Activated CD4-positive, alpha-beta T cell treated with anti-CD3 and anti-CD28 coated beads, Interleukin-2, amount 50 U/mL, for 1 hour (primary cell): ENCODE data around the gene WSCD1.

ENCODE experiments used
- DNase-seq: peaks from one replicate; pipeline ENCODE4 v3.0.0-alpha.2; 2020

WSCD1 gene

DNA sequence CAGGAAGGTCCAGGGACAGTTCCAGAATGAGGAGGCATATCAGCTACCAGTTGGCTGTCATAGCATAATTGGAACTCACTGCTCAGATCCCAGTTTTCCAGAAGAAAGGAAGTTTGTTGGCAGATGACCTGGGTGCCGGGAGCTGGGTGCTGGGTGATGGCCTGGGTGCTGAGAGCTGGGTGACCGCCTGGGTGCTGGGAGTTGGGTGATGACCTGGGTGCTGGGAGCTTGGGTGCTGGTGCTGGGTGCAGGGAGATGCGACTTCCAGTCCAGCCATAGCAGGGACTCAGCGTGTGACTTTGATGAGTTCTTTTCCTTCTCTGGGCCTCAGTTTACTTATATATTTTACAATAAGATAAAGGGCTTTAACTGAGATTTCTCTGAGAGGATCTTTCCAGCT lies 18.0 kb downstream of the WSCD1 start:
- DNase-seq = no peak

DNA sequence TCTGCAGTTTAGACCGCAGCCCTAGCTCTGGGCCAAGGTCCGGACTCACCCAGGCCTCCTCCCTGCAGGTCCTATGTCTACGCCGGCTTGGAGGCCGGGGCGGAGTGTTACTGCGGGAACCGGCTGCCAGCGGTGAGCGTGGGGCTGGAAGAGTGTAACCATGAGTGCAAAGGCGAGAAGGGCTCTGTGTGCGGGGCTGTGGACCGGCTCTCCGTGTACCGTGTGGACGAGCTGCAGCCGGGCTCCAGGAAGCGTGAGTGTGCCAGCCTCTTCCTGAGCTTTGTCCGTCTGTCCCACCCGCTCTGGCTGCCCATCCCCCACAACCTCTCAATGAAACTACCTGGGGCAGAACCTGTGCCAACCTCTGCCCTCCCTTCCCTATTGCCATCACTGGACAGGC lies 20.1 kb downstream of the WSCD1 start:
- DNase-seq = no peak

DNA sequence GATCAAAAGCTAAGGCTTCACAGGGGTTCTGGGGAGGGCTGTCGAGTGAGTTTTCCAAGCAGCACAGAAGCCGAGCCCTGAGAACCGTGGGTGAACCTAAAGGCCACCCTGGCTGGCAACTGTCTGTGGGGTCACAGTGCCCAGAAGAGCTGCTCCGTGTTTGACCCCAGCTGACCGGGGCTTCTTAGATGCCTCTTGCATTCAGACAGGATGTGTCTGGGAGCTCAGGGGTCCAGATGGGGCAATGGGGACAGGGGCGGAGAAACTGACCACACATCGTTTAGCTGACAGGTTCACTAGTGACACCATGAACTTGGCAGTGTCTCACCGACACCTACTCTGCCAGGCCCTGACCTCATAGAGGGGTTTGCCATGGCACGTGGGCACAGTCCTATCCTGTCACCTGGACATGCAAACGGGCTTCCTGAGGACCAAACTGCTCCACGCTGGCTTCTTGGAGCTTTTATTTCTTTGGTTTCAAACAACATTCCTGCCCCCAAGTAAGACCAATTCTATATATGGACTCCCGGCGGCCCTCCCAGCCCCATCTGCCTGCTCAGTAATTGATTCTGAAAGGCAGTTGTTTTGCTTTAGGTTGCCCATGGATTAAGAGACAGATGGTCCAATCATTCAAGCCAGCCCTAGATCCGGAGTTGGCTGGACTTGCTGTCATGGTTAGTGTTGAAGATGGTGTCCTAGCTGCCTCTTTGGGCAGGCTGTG lies 22.2 kb downstream of the WSCD1 start:
- DNase-seq = no peak

DNA sequence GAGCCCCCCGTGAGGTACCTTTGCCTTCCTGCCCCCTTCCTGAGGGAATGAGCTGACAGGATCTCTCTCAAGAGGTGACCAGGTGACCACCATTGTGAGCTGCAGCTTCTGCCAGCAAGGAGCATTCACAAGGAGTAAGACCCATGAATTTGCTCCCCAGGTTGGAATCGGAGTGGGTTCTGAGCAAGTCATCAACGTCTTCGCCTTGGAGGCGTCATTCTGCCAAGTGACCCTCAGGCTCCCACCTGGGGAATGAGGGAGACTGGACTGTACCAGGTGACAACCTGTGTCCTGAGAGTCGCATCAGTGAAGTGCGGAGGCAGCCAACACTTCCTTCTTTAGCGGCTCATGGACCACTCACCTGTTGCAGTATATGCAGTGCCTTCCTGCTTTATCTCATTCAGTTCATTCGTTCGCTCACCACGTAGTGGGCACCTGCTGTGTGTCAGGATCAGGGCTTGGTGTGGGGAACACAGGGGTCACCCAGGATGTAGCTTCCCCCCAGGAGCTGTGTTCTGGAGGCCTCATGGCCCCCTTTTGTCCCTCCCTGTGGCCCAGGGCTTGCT lies 22.8 kb downstream of the WSCD1 start:
- no peak for DNase-seq

DNA sequence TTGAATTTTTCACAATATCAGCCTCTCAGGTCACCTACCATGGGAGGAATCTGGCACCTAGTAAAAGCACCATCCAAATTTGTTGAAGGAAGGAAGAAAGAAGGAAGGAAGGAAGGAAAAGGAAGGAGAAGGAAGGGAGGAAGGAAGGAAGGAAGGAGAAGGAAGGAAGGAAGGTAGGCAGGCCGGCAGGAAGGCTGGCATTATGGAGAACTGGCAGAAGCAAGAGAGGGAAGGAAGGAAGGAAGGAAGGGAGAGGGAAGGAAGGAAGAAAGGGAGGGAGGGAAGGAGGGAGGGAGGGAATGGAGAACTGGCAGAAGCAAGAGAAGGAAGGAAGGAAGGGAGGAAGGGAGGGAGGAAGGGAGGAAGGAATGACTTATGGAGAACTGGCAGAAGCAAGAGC lies 24.3 kb downstream of the WSCD1 start:
- no peak for DNase-seq

DNA sequence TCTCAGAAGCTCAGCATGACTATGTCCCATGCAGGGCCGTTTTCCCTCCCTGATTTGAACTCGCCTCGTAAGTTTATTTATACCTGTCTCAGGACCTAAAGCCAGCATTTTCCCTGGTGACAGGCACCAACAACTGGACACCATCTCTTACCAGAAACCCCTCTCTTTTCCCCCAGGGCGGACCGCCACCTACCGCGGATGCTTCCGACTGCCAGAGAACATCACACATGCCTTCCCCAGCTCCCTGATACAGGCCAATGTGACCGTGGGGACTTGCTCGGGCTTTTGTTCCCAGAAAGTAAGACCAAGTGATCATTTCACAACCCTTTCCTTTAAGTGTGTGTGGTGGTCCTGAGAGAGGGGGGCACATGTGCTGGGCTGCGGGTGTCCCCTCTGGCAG lies 24.7 kb downstream of the WSCD1 start:
- no peak for DNase-seq

DNA sequence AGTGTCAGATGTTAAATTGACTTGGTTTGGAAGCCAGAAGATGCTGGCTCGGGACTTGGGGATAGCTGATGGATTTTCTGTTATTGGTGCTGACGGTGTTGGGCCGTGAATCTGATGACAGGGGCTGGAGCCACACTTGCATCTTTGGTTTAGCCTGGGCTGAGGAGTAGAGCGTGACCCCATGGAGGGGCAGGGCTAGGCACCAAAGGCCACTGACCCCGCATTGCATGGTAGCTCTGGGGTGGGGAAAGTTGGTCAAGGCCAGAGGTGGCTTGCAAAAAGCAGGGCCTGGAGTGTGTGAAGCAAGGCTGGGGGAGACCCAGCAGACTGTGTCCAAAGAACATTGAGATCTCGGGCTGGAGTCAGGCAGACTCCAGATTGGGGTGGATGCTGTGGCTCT lies 25.3 kb downstream of the WSCD1 start:
- DNase-seq = no peak

DNA sequence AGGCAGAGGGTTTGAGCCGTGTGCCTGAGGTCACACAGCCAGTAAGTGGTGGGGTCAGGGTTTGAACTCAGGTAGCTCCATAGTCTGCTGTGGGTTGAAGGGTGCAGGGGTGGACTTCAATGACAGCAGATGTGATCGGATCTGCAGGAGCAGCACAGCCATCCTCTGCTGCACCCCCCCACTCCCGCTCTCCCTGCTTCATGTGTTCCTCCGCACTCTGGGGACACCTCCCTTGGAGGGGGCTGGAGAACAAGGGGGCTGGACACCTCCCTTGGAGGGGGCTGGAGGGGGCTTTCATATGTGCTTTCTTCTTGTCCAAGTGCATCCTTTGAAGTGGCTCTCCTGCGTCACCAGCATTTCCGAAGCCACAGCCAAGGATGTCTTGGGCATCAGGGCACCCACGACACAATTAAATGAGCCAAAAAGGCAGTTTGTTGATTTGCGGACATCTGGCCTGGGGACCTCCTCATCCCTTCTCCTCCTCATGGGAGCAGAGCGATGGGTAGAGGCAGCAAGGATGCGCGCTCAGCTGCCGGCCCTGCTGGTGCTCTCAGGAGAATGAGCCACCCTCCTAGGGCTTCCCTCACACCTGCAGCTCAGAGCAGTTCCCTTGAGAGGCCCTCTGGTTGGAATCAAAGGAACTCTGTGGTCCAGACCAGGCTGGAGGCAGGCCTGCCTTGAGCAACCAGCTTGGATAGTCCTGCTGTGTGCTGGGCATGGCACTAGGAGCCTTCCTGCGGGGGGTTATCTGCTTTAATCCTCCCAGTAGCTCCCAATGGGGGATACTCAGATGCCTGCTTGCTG lies 26.2 kb downstream of the WSCD1 start:
- DNase-seq = no peak

DNA sequence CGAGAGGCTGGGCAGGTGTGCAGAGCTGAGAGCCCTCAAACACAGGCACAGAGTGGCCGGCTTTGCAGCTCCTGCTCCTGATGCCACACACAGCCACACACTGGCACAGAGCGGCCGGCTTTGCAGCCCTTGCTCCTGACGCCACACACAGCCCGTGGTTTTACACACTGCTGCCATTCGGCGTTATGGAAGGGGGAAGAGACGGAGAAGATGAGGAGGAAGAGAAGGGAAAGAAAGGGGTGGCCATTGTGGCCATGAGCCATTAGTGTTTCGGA lies 26.8 kb downstream of the WSCD1 start:
- no peak for DNase-seq

DNA sequence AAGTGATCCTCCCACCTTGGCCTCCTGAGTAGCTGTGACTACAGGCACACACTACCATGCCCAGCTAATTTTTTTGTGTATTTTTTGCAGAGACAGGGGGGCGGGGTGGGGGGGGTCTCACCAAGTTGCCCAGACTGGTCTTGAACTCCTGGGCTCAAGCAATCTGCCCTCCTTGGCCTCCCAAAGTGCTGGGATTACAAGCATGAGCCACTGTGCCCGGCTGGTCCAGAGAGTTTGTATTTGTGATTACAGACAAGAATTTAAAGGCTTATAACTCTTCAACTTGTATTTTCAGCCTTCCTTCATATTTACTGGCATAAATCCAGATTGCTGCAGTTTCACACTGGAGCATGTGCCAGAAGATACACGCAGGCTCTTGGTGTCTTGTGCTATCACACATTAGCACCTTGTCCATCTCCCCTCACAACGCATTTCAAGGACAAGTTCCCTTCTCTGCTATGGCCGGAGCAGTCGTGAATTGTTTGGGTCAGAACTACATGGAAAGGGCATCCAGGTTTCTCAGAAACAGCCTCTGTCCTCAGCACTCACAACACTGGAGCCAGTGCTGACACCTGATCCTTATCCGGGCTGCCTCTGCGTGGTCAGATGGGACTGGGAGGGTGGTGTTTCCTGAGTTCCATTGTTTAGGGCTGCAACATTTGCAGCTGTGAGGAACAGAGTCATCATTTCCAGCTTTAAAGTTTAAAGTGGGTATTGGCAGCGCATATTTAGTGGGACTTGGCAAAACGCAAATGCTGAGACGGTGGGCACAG lies 28.1 kb downstream of the WSCD1 start:
- no peak for DNase-seq

DNA sequence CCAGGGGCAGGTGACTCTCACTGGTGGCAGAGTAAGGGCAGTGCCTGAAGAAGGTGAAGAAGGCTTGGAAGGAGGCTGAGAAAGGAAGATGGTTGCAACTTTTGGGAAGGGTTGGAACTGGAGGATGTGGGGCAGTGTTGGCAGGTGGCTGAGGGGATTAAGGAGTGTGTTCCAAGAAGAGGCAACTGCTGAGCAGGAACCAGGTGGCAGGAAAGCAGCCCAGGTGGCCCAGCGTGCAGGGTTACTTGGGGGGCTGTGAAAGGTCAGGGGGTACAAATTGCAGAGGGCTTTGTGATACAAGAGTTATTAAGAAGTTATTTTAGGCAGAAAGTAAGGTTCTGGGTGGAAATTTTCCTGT lies 28.6 kb downstream of the WSCD1 start:
- no peak for DNase-seq

DNA sequence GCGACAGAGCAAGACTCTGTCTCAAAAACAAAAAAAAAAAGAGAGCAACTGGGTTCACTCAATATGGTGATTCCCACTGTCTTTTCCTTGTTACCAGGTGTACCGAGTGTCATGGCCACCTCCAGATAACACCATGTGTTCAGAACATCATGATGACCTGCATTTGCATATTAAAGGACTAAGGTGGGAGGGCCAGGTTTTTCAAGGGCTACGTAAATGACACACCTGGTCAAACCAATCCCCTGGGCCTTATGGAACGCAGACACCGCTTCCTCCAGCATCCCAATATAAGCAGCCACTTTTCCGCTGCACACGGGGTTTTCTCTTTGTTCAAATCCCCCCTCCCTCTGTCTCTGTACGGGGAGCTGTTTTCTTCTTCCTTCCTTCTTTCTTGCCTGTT lies 29.3 kb downstream of the WSCD1 start:
- DNase-seq = no peak

DNA sequence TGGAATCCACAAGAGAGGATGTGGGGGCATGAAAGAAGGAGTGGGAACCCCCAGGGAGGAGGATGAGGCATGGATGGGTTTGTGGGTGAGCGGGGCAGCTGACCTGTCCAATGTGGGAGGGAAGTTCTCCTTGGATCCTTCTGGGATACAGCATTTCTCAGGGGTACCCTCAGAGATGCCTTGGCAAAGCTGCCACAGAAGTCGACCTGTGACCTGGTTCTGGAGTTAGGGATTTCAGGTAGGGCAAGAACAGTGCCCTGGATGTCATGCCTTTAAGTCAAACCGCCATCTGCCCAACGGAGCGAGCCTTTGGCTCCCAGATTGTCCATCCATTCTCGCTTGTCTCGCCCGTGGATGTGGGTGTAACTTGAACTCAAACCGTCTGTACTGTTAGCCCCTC lies 30.0 kb downstream of the WSCD1 start:
- no peak for DNase-seq

DNA sequence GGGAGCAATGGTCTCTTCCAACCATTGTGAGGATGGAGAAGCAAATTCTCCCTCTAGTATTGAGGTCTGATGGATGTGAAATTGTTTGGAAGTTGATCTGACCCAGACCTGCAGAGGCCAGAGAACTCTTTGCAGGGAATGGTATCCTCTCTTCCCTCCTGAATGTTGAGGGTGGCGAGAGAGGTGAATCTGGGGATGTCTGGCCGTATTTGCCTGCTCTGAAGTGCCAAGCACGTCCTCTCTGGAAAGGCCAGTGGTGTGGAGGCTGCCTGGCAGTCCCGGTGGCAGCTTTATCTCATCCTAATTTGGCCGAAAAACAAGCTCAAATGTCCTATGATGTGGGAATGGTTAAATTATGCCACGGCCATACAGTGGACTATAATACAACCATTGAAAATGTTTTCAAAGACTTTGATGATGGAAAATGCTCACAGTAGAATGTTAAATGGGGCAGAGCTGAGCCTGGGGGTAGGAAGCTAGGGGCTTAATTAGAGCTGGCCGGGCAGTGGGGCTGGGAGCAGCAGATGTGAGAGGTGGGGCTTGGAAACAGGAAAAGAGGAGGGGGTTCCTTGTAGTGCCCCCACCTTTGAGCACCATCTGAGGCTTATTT lies 30.8 kb downstream of the WSCD1 start:
- no peak for DNase-seq

DNA sequence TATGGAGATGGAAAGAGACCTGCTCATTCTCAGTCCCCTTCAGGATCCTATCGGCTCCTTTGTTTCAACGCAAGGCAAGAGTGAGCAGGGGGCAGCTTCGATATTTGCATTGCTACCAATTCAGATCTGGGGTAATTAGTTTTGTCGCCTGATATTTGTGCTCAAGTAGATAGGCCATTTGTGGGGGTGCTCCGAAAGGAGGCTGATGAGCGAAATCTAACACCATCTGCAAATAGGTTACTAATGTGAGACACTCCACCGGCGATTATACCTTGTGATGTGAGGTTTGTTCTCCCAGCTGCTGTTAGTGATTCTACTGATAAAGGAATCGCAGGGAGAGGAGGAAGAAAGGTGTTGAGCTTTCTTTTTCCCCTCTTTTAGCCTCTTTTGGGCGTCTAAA lies 31.5 kb downstream of the WSCD1 start:
- no peak for DNase-seq

DNA sequence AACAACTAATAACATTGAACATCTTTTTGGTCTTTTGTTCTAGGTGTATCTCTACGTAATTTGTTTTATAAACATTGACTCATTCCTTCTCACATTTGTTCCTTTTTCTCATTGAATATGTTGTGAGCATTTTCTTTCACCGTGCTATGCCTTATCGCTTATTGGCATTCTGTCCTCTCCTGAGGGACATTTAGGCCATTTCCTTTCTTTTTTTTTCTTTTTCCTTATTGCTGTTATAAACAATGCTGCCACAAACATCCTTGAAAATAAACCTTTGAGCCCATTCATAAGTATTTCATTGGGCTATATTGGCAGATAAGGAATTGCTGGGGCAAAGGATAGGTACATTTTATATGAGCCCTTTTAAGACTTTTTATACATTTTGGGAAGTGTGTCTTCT lies 32.4 kb downstream of the WSCD1 start:
- no peak for DNase-seq

DNA sequence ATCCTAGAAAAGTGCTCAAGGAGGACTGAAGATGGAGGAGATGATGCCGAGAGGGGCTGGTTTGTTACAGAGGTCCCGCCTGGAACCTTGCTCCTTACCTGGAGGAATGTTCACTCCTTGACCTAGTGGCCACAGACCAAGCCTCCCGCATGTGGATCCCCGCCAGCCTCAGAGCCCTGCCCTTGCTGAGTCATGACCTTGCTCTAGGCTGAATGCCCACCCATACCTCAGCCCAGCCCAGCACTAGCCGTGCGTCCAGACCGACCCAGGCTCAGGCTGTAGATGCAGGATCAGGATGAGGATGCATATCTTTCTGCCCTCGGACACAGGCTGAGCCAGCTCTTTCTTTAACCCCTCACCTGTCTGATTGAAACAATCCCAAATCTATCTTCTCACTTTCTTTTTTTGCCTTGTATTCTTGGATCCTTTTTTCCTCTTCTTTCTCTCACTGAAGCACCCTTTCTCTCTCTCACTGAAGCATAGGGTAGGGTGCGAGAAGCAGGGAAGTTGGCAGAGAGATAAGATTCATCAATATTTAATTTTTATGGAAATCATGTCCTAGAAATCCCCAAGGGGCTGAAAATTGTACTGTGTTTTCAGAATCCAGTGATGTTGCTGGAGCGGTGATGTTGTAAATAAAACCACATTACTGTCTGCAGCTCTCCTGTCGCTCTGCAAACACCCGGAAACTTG lies 34.9 kb downstream of the WSCD1 start:
- no peak for DNase-seq

DNA sequence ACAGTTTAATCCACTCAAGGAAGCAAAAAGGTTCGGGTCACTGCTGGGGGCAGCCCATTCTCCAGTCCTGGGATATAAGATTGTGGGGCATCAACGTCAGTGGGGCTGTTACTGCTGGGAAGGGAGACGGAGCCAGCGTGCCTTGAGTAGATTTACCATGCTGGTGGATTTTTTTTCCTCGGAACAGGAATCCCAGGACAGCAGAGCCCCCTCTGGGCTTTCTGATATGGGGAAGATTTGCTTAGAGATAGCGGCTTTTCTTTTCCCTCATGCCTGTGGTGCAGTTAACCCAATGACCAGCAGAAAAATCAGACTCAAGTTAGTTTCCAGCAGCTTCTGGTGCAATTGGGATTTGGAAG lies 35.4 kb downstream of the WSCD1 start:
- DNase-seq = no peak

DNA sequence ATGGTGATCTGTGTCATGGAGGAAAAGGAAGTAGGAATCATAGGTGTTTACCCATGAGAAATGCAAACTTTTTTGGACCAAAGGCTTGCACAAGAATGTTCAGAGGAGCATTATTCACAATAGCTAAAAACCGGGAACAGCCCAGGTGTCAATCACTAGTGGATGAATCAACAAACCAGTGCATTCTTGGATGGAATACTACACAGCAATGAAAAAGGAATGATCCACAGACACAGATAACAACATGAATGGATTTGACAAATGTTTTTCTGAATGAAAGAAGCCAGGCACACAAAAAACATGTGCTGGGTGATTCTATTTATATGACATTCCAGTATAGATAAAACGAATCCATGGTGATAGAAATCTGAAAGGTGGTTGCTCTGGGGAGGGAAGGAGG lies 36.0 kb downstream of the WSCD1 start:
- DNase-seq = no peak

DNA sequence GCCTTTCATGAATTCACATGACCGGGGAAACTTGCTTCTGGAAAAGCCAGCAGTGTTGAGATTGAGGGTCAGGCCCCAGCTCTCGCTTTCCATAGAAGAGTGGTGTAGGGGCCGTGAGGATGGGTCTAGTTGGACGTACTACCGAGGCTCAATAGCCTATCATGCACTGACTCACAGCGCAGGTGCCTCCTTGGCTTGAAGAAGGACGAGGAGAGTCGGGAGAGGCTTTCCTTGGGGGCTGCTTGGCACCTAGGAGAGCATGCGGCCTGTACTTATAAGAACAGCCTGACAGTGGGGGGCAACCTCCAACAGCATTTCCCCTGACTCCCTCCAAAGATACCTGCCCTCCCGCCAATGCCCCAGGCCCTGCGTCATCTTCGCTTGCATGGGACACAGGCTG lies 37.6 kb downstream of the WSCD1 start:
- DNase-seq = no peak

DNA sequence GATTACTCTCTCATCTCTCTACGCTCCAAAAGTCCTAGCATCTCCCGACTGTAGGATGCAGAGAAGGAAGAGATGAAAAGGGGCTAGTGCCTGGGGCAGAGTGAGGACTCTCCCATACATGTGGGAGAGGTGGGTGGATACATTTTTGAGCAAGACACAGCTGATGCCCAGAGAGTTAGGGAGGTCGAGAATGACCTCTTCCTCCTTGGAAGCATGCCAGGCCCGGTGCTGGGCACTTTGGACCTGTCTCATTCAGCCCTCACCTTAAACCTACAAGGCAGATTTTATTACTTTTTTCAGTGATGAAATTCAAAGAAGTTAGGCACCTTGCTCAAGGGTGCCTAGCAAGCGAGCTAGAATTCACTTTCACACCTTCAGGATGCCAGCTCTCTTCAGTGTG lies 38.2 kb downstream of the WSCD1 start:
- no peak for DNase-seq

DNA sequence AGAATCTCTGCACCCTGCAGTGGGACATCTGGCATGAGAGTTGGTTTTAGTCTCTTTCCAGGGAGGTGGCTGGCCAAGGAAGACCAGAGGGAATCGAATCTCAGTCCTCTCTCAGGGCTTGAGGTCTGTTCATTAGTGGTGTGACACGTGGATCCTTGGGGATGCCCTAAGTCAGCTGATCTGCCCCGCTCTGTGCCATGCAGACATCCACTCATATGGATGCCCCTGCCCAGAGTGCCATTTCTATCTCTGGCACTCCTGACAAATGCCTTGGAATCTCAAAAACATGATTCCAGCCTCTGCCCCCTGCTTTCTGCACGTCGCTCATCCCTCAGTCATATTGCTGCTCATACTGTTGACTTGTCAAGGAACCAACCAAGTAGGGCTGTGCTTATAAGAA lies 38.8 kb downstream of the WSCD1 start:
- no peak for DNase-seq

DNA sequence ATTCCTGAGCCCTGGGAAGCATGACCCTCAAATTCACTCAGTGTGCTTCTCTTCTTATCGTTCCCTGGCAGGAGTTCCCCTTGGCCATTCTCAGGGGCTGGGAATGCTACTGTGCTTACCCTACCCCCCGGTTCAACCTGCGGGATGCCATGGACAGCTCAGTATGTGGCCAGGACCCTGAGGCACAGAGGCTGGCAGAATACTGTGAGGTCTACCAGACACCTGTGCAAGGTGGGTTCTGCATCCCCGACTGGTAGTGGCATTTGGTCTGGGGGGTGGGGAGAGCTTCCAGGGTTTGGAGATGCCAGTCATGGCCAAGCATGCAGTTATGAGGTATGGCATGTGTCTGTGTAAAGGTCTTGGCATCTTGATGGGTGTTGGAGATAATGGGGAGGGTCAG lies 39.4 kb downstream of the WSCD1 start:
- DNase-seq = no peak
